GM20000 (cell line): Measurements from ENCODE around the gene PLPPR1.
"Not testable (repeated sequence)": the region's sequence is repeated elsewhere in the genome, so short reads cannot be mapped to it uniquely, and the experiment has no call there.

Source experiments
- DNase-seq: peaks from one replicate; pipeline ENCODE4 v3.0.0; 2012; ENCODE audit warnings: low spot score
- TF ChIP-seq, protein P1 (sequence below): IDR thresholded peaks from 2 replicates; pipeline ENCODE4 v1.5.1; 2012; ENCODE audit warnings: mild to moderate bottlenecking, control low read depth; ENCODE audit errors: extremely low read depth, missing control alignments

The PLPPR1 gene

DNA sequence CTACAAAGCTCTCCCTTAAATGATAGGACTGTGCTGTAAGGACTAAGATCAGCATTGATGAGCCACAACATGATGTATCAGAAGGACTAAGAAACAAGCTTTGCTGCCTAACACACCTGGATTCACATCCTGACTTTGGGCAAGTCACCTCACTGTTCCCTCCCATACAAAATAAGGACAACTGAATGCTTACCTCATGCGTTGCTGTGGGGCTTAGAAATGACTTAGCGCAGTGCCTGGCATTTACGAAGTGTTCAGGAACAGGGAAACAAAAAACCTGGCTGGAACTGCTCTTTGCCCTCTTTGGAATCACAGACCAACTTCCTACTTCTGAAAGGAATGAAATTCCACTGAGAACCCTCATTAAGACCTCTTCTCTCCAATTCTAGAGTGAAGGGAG is 242.6 kb downstream of the PLPPR1 start:
- TF ChIP-seq, protein P1, sequence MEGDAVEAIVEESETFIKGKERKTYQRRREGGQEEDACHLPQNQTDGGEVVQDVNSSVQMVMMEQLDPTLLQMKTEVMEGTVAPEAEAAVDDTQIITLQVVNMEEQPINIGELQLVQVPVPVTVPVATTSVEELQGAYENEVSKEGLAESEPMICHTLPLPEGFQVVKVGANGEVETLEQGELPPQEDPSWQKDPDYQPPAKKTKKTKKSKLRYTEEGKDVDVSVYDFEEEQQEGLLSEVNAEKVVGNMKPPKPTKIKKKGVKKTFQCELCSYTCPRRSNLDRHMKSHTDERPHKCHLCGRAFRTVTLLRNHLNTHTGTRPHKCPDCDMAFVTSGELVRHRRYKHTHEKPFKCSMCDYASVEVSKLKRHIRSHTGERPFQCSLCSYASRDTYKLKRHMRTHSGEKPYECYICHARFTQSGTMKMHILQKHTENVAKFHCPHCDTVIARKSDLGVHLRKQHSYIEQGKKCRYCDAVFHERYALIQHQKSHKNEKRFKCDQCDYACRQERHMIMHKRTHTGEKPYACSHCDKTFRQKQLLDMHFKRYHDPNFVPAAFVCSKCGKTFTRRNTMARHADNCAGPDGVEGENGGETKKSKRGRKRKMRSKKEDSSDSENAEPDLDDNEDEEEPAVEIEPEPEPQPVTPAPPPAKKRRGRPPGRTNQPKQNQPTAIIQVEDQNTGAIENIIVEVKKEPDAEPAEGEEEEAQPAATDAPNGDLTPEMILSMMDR: no peak
- no peak for DNase-seq

DNA sequence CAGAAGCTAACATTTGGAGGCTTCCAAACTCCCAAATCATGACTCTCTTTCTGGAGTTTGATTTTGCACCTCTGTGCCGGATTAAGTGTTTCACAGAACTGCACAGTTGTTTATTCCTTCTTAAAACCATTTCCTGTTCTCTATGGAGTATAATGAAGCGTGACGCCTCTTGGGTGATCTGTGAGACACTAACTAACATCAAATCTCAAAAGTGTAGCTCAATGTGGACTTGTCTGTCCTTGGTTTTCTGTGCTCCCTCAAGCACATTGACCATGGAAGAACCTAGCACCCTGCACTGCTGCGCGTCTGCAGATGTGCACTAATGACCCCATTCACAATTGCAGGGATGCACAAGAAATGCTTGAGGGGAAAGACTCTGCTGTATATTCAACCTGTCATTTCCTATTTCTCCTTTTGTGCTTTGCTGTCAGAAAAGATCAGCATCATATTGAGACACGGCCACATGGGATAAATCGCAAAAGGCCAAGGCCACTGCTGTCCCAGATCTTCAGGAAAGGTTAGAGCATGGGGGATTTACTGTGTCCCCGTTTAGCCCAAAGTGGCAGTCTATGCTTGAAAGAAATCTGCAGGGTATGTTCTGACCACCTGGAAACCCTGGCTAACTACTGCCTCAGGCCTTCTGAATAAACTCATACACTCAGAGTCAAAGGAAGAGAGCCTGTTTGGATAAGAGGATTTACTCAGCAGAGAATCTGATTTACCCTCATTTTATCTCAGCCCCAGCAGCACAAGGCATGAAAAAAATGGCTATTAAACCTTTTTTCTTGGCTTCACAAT is 246.6 kb downstream of the PLPPR1 start:
- DNase-seq: no peak
- TF ChIP-seq, protein P1: no peak

DNA sequence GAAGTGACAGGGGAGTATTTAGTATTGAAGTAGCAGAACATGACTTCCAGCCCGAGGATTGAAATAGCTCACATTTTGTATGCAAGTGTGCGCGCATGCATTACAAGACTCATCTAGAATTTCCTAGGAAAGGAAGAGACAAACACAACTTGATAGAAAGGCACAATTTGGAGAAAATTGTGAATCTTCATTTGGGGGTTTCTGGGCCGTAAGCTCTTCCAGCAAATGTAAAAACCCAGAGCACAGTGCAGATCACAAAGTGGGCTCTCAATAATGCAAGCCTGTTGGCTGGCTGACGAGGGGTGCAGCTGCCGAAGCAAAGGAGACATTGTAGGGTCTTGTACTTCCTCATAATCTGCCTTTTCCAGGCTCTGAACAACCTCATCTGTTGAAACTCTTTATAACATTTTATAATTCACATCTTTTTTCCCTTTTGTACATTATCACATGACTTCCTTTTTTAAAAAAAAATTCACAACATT is 247.3 kb downstream of the PLPPR1 start:
- no peak for DNase-seq
- TF ChIP-seq, protein P1: no peak

DNA sequence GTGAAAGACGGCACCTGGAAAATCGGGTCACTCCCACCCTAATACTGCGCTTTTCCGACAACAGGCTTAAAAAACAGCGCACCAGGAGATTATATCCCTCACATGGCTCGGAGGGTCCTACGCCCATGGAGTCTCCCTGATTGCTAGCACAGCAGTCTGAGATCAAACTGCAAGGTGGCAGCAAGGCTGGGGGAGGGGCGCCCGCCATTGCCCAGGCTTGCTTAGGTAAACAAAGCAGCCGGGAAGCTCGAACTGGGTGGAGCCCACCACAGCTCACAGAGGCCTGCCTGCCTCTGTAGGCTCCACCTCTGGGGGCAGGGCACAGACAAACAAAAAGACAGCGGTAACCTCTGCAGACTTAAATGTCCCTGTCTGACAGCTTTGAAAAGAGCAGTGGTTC is 262.5 kb downstream of the PLPPR1 start:
- not testable (repeated sequence) for DNase-seq

DNA sequence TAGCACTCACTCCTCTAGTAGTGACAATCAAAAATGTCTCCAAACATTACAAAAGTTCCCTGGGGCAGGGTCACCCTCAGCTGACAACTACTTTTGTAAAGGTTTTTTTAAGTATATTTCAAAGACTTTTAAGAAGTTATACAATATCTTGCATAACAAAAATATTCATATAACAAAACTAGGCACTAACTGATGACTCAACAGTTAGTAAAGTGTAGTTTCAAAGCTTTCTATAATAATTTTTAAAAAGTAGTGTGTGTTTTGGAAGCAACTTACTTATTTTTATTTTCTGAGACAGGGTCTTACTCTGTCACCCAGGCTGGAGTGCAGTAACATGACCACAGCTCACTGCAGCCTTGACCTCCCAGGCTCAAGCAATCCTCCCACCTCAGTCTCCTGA is 271.4 kb downstream of the PLPPR1 start:
- TF ChIP-seq, protein P1: no peak
- no peak for DNase-seq

DNA sequence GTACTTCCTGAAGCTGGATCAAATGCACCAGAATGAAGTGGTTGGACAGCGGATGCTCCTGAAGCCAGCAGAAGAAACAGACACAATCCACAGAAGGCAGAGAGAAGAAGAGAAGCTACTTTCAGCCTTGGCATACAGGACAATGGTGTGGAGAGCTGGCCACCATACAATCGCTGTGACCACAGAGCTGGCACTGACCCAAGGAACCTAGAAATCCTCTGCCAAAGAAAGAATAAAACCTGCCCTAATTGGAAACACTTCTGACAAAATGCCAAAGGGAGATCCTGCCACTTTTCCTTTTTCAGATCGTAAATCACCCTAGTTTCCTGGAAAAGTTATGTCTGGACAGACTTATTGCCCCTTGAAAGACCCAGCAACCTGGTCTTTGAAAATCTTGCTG is 278.5 kb downstream of the PLPPR1 start:
- TF ChIP-seq, protein P1: no peak
- DNase-seq: no peak

DNA sequence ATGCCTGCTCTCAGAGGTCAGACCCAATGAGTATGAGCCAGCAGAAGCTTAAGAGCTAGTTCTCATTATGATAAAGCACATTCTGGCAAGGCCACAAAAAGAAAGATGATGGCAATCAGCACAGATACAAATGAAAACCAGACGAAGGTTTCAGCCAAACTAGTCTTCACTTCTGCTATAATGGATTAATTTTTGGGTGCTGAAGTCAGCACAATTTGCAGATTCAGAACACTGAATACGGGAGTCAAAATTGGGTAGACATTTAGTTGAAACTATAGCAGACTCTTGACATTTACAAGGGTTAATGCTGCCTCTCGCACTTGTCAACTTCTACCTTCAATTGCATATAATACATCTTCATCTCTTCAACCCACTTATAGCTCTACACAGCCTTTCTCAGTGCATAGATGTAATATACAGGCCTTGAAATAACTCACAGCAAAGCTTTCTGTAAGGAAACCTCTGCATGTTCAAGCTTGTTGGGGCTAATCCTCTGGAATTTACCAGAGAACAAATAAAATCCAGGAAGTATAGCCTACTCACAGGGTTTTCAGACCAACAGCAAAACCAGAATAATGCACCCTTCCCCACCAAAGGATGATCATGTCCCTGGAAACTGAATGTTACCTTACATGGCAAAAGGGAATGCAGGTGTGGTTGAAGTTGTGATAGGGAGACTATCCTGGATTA is 279.1 kb downstream of the PLPPR1 start:
- no peak for DNase-seq
- TF ChIP-seq, protein P1: no peak

DNA sequence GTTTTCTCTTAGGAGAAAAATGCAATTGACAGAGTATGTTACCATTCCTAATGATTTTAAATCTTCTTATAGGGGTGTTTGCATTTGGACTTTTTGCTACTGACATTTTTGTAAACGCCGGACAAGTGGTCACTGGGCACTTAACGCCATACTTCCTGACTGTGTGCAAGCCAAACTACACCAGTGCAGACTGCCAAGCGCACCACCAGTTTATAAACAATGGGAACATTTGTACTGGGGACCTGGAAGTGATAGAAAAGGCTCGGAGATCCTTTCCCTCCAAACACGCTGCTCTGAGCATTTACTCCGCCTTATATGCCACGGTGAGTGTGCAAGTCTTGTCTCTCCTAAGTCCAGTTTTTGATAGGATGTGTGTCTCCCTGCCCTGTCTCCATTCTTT is 280.6 kb downstream of the PLPPR1 start:
- TF ChIP-seq, protein P1: no peak
- DNase-seq: no peak
